ENCODE measurements around the gene JAKMIP1. TPM values are rescaled to one million over a fixed set of nuclear protein-coding genes. Genes with fewer than 3 reads are reported as not detected.
A peak's percentile ranks its signal among the peaks of the same experiment; 100 is the strongest.
"Not testable (repeated sequence)": the region's sequence is repeated elsewhere in the genome, so short reads cannot be mapped to it uniquely, and the experiment has no call there.

Gene JAKMIP1
- total RNA-seq, 1 donor from 2014 or later: not detected

- peak; percentile 42 for DNase-seq (ENCODE audit: low read depth)
Measured at GRCh38 chr4:6019316-6020263, 180.8 kb downstream of the JAKMIP1 start.

DNA sequence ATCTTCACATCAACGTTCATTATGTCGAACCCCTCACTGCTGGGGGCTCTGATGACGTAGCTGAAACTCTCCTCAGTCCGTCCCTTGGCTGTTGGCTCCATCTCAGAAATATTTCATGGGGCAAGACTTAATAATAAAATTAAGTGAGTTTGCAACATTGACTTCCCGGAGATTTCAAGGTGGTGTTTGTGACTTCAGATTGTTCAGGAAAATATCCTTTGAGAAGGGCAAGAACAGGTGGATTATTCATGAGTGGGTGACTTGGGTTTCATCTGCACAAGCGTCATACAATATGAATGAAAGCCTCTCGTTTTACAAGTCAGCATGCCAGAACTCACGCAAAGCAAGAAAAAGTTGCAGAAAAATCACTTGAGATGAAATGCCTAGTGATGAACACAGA, 182.0 kb downstream of the JAKMIP1 start, which contains the start of gene C4orf50:
Gene C4orf50, minus strand, starts transcription at position 101 of the 400 bp plus-strand sequence.
- no peak for DNase-seq (ENCODE audit: low read depth)

DNA sequence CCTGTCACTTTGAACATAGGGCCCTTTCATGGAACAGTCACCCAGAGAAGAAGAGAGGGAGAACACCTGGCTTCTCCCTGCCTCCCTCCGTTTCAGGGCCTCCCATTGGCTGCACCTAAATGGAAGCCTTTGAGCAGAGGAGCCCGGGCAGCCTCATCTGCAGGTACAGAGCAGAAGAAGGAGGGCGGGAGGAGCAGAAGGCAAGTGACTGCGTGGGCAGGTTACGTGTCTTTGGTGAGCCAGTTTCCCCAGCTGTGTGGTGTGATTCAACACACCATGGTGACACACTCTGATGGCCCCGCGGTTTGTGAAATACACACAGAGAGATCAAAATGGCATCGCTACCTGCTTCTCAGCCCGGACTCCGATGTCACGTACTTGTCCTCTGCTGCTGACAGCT, 182.5 kb downstream of the JAKMIP1 start:
- DNase-seq (ENCODE audit: low read depth): no peak

- DNase-seq (ENCODE audit: low read depth): no peak
Measured at GRCh38 chr4:6017030-6017429, 183.3 kb downstream of the JAKMIP1 start.

- DNase-seq (ENCODE audit: low read depth): no peak
Measured at GRCh38 chr4:6013564-6013963, 186.8 kb downstream of the JAKMIP1 start.

GRCh38 chr4:6012200-6012599, 188.1 kb downstream of the JAKMIP1 start:
- no peak for DNase-seq (ENCODE audit: low read depth)

DNA sequence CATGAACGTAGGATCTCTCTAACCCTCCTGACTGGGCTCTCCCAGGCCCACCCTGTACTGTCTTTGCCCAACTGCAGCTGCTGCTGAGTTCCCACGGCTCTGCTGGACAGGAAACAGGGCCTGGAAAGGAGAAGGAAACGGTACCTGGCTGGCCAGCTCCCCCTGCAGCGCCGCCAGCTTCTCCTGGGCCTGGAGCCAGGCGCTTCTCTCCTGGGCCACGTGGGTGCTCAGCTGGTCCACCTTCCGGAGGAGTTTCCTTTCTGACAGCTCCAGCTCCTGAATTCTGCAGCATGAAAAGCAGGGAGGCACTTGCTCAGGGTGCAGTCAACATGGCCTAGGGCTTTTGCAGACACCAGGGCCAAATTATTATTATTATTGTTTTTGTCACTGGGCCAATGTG, 188.7 kb downstream of the JAKMIP1 start:
- DNase-seq (ENCODE audit: low read depth): no peak

DNA sequence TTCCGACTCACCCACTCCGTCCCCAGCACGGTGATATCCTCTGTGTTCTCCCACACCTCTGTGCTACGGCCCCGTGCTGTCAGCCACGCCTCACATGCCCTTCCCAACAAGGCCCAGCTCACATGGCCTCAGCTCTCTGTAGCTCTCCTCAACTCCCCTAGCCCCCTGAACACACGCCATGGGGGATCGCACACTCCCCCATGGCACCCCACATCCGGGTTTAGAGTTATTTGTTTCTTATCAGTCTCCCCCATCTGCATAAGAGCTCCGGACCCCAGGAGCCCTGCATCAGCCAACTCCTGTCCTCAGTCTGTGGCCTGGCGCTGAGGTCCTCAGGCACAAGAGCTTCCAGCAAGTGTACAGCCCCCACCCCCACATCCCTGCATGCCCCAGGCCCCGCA, 189.1 kb downstream of the JAKMIP1 start:
- no peak for DNase-seq (ENCODE audit: low read depth)

DNA sequence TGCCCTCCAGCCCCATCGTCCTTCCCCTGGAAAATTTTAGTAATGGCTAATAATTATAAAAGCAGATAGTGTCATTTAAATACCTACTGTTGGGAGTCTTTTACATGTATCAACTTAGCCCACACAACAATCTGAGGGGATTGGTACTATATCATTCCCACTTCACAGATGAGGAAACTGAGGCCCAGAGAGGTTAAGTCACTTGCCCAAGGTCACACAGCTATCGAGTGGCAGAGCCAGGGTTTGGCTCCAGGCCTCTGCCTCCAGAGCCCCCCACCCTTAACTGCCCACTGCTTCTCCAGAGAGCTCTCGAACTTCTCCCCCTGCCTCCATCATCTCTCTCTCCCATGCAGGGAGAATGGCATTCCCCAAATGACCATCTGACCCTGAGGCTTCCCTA, 189.6 kb downstream of the JAKMIP1 start:
- no peak for DNase-seq (ENCODE audit: low read depth)

DNA sequence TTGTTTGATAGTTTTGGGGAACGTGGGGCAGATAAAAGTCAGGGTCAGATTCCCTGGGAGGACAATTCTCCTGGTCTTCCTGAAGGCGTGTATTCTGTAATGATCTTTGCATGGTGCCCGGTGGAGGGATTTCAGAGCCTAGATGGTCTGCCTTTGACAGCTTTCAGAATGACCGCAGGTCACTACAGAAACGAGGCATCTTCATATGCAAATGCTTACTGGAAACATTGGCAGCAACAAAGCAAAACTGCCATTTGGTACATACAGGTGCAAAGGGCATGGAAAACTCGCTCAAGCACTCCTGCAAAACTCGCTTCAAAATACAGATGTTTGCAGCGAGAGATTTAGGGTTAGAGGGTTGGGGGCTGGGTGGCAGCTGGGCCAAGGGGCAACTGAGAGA, 190.9 kb downstream of the JAKMIP1 start:
- DNase-seq (ENCODE audit: low read depth): no peak

DNA sequence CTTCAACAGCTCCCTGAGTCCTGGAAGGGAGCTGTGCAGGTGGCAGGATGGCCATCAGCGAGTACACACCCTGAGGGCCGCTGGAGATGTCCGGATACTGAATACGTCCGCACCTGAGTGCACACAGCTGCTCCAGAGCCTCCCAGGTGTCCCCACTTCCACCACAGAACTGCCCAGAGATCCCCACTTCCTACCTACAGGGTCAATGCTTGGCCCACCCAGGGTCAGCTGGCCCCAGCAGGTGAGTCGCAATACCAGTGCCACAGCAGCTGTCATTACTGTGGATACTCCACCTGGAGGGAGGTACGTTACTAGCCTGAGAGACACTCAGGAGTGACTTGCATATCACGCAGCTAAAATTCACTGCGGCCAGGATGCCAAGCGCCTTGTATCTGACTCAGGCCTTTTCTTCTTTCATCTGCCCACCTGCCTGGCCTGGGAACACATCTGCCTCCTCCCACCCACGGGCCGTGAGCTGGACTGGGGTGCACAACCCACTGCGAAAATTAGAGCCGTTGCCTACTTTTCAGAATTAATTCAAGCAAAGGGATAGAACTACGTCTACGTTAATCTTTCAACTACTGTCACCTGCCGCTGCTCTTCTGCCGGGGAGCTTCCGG, 191.5 kb downstream of the JAKMIP1 start:
- no peak for DNase-seq (ENCODE audit: low read depth)

- no peak for DNase-seq (ENCODE audit: low read depth)
Measured at GRCh38 chr4:6008092-6008551, 192.2 kb downstream of the JAKMIP1 start.

- DNase-seq (ENCODE audit: low read depth): no peak
Measured at GRCh38 chr4:6005175-6005574, 195.2 kb downstream of the JAKMIP1 start.

DNA sequence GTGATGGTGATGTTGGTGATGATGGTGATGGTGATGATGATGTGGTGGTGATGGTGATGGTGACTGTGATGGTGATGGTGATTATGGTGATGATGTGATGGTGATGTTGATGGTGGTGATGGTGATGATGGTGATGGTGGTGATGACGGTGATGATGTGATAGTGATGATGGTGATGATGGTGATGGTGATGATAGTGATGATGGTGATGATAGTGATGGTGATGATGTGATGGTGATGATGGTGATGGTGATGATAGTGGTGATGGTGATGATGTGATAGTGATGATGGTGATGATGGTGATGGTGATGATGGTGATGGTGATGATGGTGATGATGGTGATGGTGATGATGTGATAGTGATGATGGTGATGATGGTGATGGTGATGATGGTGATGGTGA, 196.9 kb downstream of the JAKMIP1 start:
- not testable (repeated sequence) for DNase-seq (ENCODE audit: low read depth)

GRCh38 chr4:6002926-6003325, 197.4 kb downstream of the JAKMIP1 start:
- DNase-seq (ENCODE audit: low read depth): no peak

DNA sequence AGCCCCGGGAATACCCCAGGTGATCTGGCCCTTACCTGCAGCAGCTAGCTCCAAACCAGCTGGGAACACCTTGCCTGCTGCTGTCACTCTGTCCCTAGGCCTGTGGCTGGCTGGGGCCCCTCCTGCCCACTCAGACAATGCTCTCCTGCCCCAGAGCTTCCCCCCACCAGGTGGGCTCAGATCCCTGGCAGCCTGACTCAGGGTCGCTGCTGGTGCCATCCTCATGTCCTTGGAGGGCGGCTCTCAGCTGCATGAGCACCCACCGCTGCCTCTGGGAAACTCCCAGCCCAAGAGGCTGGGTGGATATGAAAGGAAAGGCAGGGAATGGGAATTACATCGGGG, 197.9 kb downstream of the JAKMIP1 start:
- no peak for DNase-seq (ENCODE audit: low read depth)

DNA sequence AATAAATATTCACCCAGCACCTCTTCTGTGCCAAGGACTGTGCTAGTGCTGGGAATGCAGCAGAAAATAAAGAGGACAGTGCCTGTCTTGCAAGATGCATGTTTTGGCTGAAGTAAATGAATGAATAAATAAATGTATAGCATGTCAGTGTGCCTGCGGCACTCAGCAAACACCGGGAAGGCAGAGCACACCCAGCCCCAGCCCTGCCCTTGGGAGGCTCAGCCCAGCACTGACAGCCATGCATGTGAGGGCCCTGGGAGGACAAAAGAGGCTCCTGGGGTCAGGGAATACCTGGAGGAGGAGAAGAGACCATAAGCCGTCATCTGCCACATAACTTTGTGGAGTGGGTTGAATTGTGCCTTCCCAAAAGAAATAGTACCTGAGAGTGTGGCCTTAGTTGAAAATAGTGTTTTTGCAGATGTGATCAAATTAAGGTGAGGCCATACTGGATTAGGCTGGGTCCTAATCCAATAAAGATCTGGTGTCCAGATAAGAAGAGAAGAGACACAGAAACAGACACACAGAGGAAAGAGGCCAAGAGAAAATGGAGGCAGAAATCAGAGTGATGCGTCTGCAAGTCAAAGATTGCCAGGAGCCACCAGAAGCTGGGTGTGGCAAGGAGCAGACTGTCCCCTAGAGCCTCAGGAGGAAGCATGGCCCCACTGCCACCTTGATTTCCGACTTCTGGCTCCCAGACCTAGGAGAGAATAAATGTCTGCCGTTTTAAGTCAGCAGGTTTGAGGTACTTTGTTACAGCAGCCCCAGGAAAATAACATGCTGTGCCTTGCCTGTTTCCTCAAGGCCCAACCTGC, 198.5 kb downstream of the JAKMIP1 start:
- DNase-seq (ENCODE audit: low read depth): no peak

DNA sequence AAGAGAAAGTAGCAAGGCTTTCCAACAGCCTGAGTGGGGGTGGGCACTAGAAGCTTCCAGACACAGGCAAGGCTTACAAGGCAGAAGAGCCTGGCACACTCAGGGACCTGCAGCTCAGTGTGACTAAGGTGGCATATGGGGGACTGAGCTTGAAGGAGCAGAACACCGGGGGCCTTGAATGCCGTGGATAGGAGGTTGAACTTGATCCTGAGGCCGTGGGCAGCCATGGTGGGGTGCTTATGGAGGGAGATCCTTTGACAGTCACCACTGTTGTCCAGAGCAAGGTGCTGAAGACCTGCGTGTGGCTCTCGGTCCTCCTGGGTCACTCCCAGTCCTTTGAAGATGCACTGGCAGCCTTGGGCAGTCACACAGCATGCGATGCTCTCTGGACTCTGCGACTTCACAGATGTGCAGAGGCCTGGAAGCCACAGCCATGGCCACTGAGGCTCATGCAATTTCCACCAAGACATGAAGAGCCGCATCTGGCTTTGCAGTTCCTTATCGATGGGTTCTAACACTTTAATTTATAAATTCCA, 200.5 kb downstream of the JAKMIP1 start:
- DNase-seq (ENCODE audit: low read depth): no peak

GRCh38 chr4:5999356-5999755, 201.0 kb downstream of the JAKMIP1 start:
- DNase-seq (ENCODE audit: low read depth): no peak

GRCh38 chr4:5998333-5998936, 201.9 kb downstream of the JAKMIP1 start:
- DNase-seq (ENCODE audit: low read depth): peak; percentile 76

DNA sequence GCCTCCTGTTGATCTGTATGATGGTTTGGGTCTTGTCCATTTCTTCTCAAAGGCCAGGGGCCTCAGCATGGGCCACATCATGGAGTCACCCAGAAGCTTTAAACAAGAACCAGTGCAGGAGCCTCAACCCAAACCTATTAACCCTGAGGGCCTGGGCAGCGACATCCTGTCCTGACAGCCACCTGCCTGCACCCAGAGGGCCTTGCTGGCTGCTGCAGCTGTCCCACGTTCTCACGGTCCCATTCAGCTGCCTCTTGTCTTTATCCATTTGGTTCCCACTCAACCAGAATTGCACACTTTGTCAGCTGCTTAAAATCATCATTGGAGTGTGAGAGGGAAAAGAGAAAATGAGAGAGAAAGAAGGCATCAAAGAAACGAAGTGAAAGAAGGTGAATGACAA, 203.7 kb downstream of the JAKMIP1 start:
- peak; percentile 54 for DNase-seq (ENCODE audit: low read depth)

Measured in myocyte (in vitro differentiated cells).